ES-I3 (cell line): ENCODE measurements around the gene TCF3.

Source experiments
- H3K36me3 ChIP-seq: 2 replicates; pipeline ENCODE4 v1.6.1; 2013; ENCODE audit warnings: mild to moderate bottlenecking, low read length, control low read depth, moderate library complexity; ENCODE audit not compliant: insufficient read depth
- H3K4me1 ChIP-seq: 2 replicates; pipeline ENCODE4 v1.6.1; 2013; ENCODE audit warnings: mild to moderate bottlenecking, control low read depth, low read length; ENCODE audit not compliant: insufficient read depth
- H3K9ac ChIP-seq: 2 replicates; pipeline ENCODE4 v1.6.1; 2013; ENCODE audit warnings: low read depth, mild to moderate bottlenecking, low read length, moderate library complexity
- H3K9me3 ChIP-seq: 2 replicates; pipeline ENCODE4 v1.6.1; 2013; ENCODE audit warnings: mild to moderate bottlenecking, low read length, moderate library complexity; ENCODE audit not compliant: control insufficient read depth, insufficient read depth

Gene TCF3

DNA sequence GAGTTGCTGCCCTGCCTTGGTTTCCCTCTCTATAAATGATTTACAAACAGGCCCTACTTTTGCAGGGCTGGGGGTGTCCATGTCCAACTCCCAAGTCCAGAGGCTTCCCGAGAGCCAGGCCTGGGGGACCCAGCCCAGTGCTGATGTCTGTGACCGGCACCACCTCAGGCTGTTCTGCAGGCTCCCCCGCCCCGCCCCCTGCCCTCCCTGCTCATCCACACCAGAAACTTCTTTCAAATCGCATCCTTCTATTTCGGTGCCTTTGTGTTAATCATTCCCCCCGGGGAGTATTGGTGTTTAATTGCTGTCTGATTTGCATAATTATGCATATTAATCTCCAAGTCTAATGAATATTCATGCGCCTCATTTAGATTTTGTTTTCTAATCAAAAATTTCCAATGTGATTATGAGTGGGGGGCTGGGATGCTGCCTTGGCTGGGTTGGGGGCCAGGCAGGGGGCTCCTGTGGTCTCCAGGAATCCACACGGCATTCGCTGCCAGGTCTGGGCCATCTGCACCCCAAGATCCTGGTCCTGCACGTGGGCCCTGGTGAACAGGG, 19.1 kb downstream of the TCF3 start:
- Histone ChIP-seq H3K36me3 (peaks cover 12% of the 10 kb centered on the region; the same call in 1 of the 2 replicates), H3K9ac (no peak overlapping the region), H3K9me3 (no peaks in the 10 kb centered on the region; the same call in 1 of the 2 replicates), H3K4me1 (no peaks in the 10 kb centered on the region)

DNA sequence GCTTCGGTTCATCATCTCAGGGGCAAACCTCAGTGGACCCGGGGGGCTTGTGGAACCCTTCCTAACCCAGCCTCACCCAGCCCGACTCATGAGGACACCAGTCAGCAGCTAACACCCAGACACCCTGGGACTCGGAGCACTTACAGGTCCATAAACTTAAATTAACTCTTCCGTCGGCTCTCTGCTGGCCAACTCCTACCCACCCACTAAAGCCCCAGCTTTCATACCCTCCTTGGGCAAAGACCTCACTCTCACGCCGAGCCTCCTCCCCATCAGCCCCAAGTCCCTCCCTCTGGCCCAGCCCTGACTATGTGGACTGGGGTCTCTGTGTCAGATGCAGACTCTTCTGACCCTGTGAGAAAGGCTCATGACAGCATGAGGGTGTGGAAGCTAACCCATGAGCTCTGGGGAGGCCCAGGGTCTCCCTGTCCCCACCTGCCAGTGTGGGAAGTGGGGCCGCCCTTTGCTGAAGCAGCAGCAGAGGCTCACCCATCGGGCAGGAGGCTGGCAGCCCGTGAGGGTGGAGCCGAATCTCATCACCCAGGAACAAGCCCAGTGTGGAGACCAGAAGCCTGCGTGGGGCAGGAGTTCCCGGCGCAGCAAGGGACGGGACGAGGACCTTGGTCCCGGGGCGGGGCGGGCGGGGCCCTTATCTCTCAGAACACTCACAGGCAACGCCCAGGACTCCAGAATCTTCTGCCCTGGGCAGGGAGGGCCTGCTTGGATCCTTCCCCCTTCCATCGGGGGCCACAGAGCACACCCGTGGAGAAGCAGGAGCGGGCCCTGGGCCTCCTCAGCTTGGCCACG, 19.8 kb downstream of the TCF3 start:
- Histone ChIP-seq H3K9me3 (no peaks in the 10 kb centered on the region; the same call in 1 of the 2 replicates), H3K4me1 (no peaks in the 10 kb centered on the region), H3K9ac (no peak overlapping the region), H3K36me3 (peaks cover 12% of the 10 kb centered on the region; the same call in 1 of the 2 replicates)

DNA sequence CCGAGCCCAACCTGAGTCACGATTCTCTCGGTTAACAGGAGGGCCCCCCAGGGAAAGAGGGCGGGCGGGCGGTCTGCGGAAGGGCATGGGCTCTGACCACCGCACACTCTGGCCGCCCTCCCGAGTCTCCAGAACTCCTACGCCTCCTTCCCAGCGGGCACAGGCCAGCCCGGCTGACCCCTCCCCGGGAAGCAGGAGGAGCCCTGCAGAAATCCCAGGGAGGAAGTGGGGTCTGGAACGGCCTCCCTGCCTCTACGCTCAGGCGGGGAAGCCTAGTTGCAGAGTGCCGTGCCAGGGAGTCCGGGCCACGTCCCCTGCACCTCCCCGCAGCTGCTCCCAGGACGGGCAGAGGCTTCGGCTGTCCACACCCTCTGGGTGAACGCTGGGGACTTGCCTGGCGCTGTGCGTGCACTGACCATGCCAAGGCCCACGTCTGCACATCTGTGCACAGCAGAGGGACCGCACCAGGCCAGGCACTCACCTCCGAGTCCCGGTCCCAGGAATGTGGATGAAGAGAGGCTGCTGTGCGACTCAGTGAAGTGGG, 20.8 kb downstream of the TCF3 start:
- H3K4me1 ChIP-seq = no peaks in the 10 kb centered on the region
- H3K9me3 ChIP-seq = no peaks in the 10 kb centered on the region; the same call in 1 of the 2 replicates
- H3K9ac ChIP-seq = no peak overlapping the region
- H3K36me3 ChIP-seq = peaks cover 12% of the 10 kb centered on the region; the same call in 1 of the 2 replicates

DNA sequence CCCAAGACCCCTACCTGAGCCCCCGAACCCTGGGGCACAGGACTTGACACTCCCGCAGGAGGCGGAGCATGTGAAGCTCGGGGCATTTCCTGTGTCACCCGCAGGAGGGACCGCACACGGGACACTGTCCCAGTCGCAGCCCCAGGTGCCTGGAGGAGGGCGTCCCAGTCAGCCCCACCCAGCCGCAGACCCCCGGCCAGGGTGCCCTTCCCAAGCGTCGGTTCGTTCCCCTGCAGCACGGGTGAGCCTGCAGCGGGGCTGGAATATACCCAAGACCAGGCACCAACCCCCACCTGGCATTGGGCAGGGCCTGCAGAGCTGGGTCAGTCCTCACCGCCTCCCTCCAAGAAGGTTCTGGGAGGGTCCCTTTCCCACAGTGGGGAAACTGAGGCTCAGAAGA, 21.6 kb downstream of the TCF3 start:
- no peak overlapping the region for H3K9ac ChIP-seq
- peaks cover 12% of the 10 kb centered on the region; the same call in 1 of the 2 replicates for H3K36me3 ChIP-seq

DNA sequence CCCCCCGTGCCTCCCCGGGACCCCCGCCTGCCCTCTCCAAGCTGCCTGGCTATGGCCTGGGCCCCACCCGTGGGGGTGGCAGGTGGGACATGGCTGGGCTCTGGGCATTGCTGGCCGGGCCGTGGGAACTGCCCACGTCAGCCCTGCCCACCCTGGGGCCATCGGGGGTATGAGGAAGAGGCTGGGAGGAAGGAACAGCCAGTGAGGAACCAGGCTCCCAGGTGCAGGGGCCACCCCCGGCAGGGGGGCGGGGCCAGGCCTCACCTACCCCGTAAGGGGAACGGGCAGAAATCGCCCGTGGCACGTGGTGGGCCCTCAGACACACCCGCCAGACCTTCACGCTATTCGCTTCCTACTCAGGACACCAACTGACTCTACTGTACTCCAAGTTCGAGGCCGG, 22.4 kb downstream of the TCF3 start:
- H3K36me3 ChIP-seq = peaks cover 9% of the 10 kb centered on the region; the same call in 1 of the 2 replicates
- H3K9me3 ChIP-seq = no peaks in the 10 kb centered on the region
- no peaks in the 10 kb centered on the region for H3K4me1 ChIP-seq
- no peak overlapping the region for H3K9ac ChIP-seq

More for the DNA sequence above, 21.6 kb downstream of the TCF3 start:
- Histone ChIP-seq H3K4me1 (no peaks in the 10 kb centered on the region), H3K9me3 (no peaks in the 10 kb centered on the region; the same call in 1 of the 2 replicates)

DNA sequence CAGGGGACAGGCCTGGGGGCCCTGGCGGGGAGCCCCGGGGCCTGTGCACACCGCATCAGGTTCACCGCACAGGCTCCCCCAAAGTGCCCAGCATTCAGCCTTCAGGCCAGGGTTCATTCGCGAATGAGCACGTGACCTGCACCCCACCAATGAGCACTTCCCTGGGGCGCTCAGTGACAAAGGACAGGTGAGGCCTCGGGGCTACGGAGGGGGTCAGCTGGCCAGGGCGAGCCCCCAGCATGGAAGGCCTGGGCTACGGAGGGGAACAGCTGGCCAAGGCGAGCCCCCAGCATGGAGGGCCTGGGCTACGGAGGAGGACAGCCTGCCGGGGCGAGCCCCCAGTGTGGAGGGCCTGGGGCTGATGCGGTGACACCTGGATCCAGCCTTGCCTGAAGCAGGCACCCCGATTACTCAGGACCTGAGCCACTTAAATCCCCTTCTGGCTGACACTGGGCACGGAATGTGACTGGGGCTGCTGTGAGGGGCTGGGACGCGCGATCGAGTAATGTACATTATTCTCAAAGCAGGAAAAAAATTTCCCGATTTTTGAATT, 23.1 kb downstream of the TCF3 start:
- Histone ChIP-seq H3K9me3 (no peaks in the 10 kb centered on the region), H3K36me3 (peaks cover 4% of the 10 kb centered on the region; the same call in 1 of the 2 replicates), H3K9ac (no peak overlapping the region), H3K4me1 (no peaks in the 10 kb centered on the region)

DNA sequence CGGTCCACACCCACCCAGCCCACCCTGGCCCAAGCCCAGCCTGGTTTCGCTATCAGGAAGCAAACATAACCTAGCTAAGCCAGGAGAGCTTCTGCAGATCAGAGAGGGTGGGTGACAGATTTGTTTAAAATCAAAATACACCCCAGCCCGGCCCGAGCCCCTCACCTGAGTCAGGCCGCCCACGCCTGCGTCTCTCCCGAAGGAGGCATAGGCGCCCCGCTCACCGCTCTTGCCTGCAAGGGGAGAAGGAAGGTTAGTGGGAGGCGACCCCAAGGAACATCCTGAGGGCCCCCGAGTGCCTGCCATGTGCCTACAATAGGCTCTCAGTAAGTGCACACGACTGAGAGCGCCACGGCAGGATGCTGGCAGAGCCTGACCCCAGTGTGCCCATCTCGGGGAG, 25.2 kb downstream of the TCF3 start:
- peaks cover 15% of the 10 kb centered on the region for H3K36me3 ChIP-seq
- no peaks in the 10 kb centered on the region for H3K4me1 ChIP-seq
- H3K9ac ChIP-seq = no peak overlapping the region
- H3K9me3 ChIP-seq = no peaks in the 10 kb centered on the region

DNA sequence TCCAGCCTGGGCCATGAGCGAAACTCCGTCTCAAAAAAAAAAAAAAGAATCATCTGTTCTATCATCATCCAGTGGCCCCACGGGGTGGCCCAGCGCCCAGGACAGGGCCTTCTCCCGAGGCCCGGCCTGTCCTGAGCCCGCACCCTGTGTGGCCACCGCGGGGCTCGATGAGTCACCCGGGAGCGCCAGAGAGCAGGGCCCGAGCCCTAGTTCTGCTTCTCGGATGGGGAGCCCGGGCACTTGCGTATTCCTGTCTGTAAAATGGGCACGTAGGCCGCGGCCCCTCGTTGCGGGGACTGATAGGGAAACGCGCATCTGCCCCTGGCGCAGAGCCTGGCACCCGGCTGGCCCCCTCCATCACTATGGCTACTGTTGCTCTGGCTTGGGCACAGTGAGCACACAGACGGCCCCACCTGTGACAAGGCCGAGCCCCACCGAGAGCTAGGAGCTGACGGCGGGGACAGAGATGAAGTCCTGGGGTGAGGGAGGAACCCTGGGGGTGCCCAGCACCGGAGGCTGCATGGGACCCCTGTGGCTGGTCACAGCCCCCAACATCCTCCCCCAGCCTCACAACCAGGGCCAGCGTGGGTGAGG, 25.9 kb downstream of the TCF3 start:
- Histone ChIP-seq H3K36me3 (peaks cover 17% of the 10 kb centered on the region), H3K9ac (no peak overlapping the region), H3K9me3 (no peaks in the 10 kb centered on the region), H3K4me1 (no peaks in the 10 kb centered on the region)

DNA sequence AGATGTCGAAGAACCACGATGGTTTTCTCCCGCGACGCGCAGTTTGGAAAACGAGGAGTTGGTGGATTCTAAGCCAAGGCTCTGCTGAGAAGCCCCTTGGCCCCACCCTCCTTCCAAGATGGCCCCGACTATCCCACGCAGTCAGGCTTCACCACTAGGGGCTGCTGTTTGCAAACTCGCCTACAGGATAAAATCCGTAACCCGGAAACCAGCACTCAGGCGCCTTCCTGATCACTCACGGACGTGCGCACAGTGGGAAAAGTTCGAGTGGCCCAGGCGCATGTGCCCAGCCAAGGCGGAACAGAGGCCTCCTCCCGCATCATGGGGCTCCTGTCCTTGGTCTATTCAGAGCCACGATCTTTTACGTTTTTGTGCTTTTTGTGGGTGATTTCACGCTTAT, 28.0 kb downstream of the TCF3 start:
- no peak overlapping the region for H3K9ac ChIP-seq
- H3K4me1 ChIP-seq = no peaks in the 10 kb centered on the region
- H3K9me3 ChIP-seq = no peaks in the 10 kb centered on the region
- peaks cover 19% of the 10 kb centered on the region for H3K36me3 ChIP-seq

DNA sequence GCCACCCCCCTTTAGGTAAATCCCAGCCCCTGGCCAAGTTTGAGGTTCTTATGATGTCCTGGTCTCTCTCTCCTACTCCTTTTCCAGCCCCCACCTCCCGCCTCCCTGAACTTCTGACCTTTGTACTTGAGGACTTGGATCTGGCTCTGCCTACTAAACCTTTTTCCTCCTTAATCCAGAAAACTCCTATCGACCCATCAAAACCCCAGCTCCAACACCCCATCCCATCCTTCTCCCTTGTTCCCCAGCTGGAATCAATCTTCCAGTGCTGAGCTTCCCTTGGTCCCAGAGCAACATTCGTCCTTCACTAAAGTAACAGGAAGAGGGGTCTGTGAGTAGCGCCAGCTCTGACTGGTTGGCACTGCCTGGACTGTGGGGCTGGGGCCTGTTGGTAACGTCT, 29.9 kb downstream of the TCF3 start:
- peaks cover 31% of the 10 kb centered on the region for H3K36me3 ChIP-seq
- no peaks in the 10 kb centered on the region for H3K4me1 ChIP-seq
- H3K9ac ChIP-seq = no peak overlapping the region
- H3K9me3 ChIP-seq = no peaks in the 10 kb centered on the region

DNA sequence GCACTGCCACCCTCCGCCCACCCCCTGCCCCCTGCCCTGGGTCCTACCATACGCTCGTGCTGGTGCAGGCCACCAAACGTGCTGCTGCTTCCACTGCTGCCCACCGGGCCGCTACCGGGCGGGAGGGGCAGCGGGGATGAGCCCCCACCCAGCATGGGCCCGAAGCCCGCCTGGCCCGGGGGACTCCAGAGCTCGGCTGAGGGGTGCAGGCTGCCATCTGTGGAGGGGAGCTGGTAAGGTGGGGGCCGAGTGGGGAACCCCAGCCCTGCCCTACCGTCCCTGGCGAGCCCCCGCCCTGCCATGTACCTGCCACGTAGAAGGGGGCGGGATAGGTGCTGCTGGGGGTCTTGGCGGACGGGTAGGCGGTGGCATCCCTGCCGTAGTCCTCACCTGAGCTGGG, 30.4 kb downstream of the TCF3 start:
- Histone ChIP-seq H3K9me3 (no peaks in the 10 kb centered on the region), H3K4me1 (no peaks in the 10 kb centered on the region), H3K36me3 (peaks cover 32% of the 10 kb centered on the region), H3K9ac (no peak overlapping the region)

DNA sequence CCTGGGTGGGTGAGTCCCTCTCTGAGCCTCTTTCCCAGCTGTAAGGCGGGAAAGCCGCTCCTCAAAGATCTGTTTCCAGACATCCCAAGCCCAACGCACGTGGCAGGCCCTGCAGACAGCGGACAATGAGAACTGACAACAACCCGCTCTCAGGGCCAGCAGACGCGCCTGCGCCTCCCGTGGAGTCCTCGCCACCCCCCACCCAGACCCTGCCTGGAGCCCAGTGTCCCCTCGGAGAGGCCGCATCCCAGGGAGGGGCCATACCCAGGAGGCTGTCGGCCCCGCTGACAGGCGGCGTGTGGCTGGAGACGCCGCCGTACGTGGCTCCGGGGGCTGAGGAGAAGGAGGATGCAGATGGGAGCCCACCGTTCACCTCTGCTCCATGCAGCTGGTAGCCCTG, 30.8 kb downstream of the TCF3 start:
- Histone ChIP-seq H3K9me3 (no peaks in the 10 kb centered on the region), H3K4me1 (no peaks in the 10 kb centered on the region), H3K36me3 (peaks cover 32% of the 10 kb centered on the region), H3K9ac (no peak overlapping the region)

DNA sequence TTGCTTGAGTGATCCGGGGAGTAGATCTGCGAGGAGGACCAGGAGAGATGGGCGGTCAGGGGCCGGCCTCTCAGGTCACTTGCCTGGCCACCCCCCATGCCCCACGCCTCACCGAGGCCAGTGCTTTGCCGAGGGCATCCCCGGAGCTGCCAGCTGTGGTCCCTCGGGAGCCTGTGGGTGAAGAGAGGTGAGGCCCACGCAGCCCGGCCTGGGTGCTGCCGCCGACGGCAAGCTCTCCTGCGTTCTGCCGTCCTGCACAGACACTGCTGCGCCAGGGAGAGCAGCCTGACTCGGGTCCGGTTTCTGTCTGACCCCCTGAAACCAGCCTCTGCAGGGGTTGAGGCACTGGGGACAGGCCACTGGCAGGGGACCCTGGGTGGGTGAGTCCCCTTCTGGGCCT, 31.4 kb downstream of the TCF3 start:
- Histone ChIP-seq H3K4me1 (no peaks in the 10 kb centered on the region), H3K9me3 (no peaks in the 10 kb centered on the region), H3K9ac (no peak overlapping the region), H3K36me3 (peaks cover 33% of the 10 kb centered on the region)

DNA sequence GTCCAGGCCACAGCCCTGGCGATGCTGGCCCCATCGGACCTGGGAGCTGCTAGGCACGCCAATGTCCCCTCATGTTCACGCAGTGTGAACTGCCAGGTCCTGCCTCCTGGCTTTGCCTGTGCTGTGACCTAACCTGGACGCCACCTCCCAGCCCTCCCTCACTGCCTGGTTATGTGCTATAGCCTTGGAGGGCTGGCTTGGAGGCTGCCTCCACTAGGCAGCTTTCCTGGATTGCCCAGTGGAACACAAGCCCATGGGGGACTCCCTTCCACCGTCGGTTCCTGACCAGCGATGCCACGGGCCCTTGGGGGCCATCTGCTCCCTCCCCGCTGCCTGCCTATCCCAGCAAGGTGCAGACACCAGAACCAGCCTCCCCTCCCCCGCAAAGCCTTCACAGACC, 31.9 kb downstream of the TCF3 start:
- Histone ChIP-seq H3K9me3 (no peaks in the 10 kb centered on the region), H3K9ac (no peak overlapping the region), H3K36me3 (peaks cover 33% of the 10 kb centered on the region), H3K4me1 (no peaks in the 10 kb centered on the region)
